ENCODE data around the gene NLRP2B.
"Not testable (repeated sequence)": the region's sequence is repeated elsewhere in the genome, so short reads cannot be mapped to it uniquely, and the experiment has no call there.

The NLRP2B gene

GRCh38 chrX:57680160-57680559, at the start of gene NLRP2B:
Gene NLRP2B (minus strand): TSS chrX:57680260.
- no peak for DNase-seq (ENCODE audit: low read depth)

GRCh38 chrX:57725995-57726394, 45.9 kb upstream of the NLRP2B start:
- DNase-seq (ENCODE audit: low read depth) = not testable (repeated sequence)

- DNase-seq (ENCODE audit: low read depth) = no peak
Measured at GRCh38 chrX:57681341-57681740, 1.3 kb upstream of the NLRP2B start.

GRCh38 chrX:57678686-57679428, 1.2 kb downstream of the NLRP2B start:
- DNase-seq (ENCODE audit: low read depth) = no peak

GRCh38 chrX:57677132-57677858, 2.8 kb downstream of the NLRP2B start:
- no peak for DNase-seq (ENCODE audit: low read depth)

GRCh38 chrX:57675320-57675719, 4.7 kb downstream of the NLRP2B start:
- DNase-seq (ENCODE audit: low read depth) = no peak

- DNase-seq (ENCODE audit: low read depth) = no peak
Measured at GRCh38 chrX:57674861-57675260, 5.2 kb downstream of the NLRP2B start.

- DNase-seq (ENCODE audit: low read depth) = no peak
Measured at GRCh38 chrX:57669961-57670360, 10.1 kb downstream of the NLRP2B start.

GRCh38 chrX:57667010-57667409, 13.1 kb downstream of the NLRP2B start:
- no peak for DNase-seq (ENCODE audit: low read depth)

- no peak for DNase-seq (ENCODE audit: low read depth)
Measured at GRCh38 chrX:57655065-57655464, 25.0 kb downstream of the NLRP2B start.

- DNase-seq (ENCODE audit: low read depth) = no peak
Measured at GRCh38 chrX:57652705-57653104, 27.4 kb downstream of the NLRP2B start.

GRCh38 chrX:57651169-57651919, 28.7 kb downstream of the NLRP2B start:
- no peak for DNase-seq (ENCODE audit: low read depth)

GRCh38 chrX:57647020-57647419, 33.0 kb downstream of the NLRP2B start:
- no peak for DNase-seq (ENCODE audit: low read depth)

- no peak for DNase-seq (ENCODE audit: low read depth)
Measured at GRCh38 chrX:57643698-57644097, 36.4 kb downstream of the NLRP2B start.

GRCh38 chrX:57641338-57641737, 38.7 kb downstream of the NLRP2B start:
- DNase-seq (ENCODE audit: low read depth) = no peak

- DNase-seq (ENCODE audit: low read depth) = no peak
Measured at GRCh38 chrX:57640674-57641016, 39.4 kb downstream of the NLRP2B start.

GRCh38 chrX:57629438-57629837, 50.6 kb downstream of the NLRP2B start:
- DNase-seq (ENCODE audit: low read depth) = not testable (repeated sequence)
